Stimulated activated CD8-positive, alpha-beta memory T cell treated with anti-CD3 and anti-CD28 coated beads, Interleukin-12 subunit alpha, Interleukin-12 subunit beta, amount 100 ng/mL, for 24 hours (primary cell): ENCODE measurements around the gene HOXA3.

Experiments
- DNase-seq: peaks from one replicate; pipeline ENCODE4 v3.0.0-alpha.2; 2020; ENCODE audit errors: extremely low read depth

Gene HOXA3

GRCh38 chr7:27091105-27091504 is 61.3 kb downstream of the HOXA3 start:
- no peak for DNase-seq

- no peak for DNase-seq
Measured at GRCh38 chr7:27088002-27088922, 64.1 kb downstream of the HOXA3 start.

- DNase-seq = no peak
Measured at GRCh38 chr7:27083646-27084045, 68.7 kb downstream of the HOXA3 start.

GRCh38 chr7:27082171-27082570 is 70.2 kb downstream of the HOXA3 start:
- DNase-seq = no peak

- no peak for DNase-seq
Measured at GRCh38 chr7:27080844-27081436, 71.4 kb downstream of the HOXA3 start.

- DNase-seq = no peak
Measured at GRCh38 chr7:27079234-27079975, 73.0 kb downstream of the HOXA3 start.

- no peak for DNase-seq
Measured at GRCh38 chr7:27078616-27079233, 73.7 kb downstream of the HOXA3 start.

- no peak for DNase-seq
Measured at GRCh38 chr7:27073076-27073475, 79.3 kb downstream of the HOXA3 start.

GRCh38 chr7:27071622-27072390 is 80.6 kb downstream of the HOXA3 start:
- no peak for DNase-seq

GRCh38 chr7:27068259-27068658 is 84.1 kb downstream of the HOXA3 start:
- DNase-seq = no peak

GRCh38 chr7:27066148-27066547 is 86.2 kb downstream of the HOXA3 start:
- no peak for DNase-seq

- DNase-seq = no peak
Measured at GRCh38 chr7:27065709-27066108, 86.7 kb downstream of the HOXA3 start.

- DNase-seq = no peak
Measured at GRCh38 chr7:27064661-27065060, 87.7 kb downstream of the HOXA3 start.

GRCh38 chr7:27064159-27064558 is 88.2 kb downstream of the HOXA3 start:
- no peak for DNase-seq

- no peak for DNase-seq
Measured at GRCh38 chr7:27062946-27063345, 89.4 kb downstream of the HOXA3 start.
